Endothelial cell of hepatic sinusoid (primary cell): ENCODE results near the gene OR6S1.
"Not testable (repeated sequence)": the region's sequence is repeated elsewhere in the genome, so short reads cannot be mapped to it uniquely, and the experiment has no call there.

Source experiments
- in situ Hi-C: cut with HindIII; loops from 2 replicates; pipeline ENCODE4 v1.10.0; 2017; ENCODE audit warnings: low sequenced_read_pairs

Gene OR6S1

GRCh38 chr14:20612403-20612802, 29.1 kb downstream of the OR6S1 start:
- in situ Hi-C loops: no loop called here

GRCh38 chr14:20611277-20611676, 30.2 kb downstream of the OR6S1 start:
- in situ Hi-C loops: no loop called here

- in situ Hi-C loops: no loop called here
Observed at GRCh38 chr14:20610002-20610765, 31.3 kb downstream of the OR6S1 start.

- in situ Hi-C loops: no loop called here
Observed at GRCh38 chr14:20609215-20610001, 32.1 kb downstream of the OR6S1 start.

GRCh38 chr14:20608383-20609110, 32.9 kb downstream of the OR6S1 start:
- in situ Hi-C loops: no loop called here

GRCh38 chr14:20607617-20608016, 33.9 kb downstream of the OR6S1 start:
- in situ Hi-C loops: no loop called here

- in situ Hi-C loops: no loop called here
Observed at GRCh38 chr14:20606902-20607242, 34.6 kb downstream of the OR6S1 start.

GRCh38 chr14:20606190-20606901, 35.1 kb downstream of the OR6S1 start:
- in situ Hi-C loops: no loop called here

- in situ Hi-C loops: no loop called here
Observed at GRCh38 chr14:20603813-20604690, 37.4 kb downstream of the OR6S1 start.

- in situ Hi-C loops: no loop called here
Observed at GRCh38 chr14:20602583-20602982, 38.9 kb downstream of the OR6S1 start.

GRCh38 chr14:20601522-20601921, 40.0 kb downstream of the OR6S1 start:
- in situ Hi-C loops: no loop called here

GRCh38 chr14:20597108-20597507, 44.4 kb downstream of the OR6S1 start:
- in situ Hi-C loops: no loop called here

GRCh38 chr14:20595726-20596125, 45.8 kb downstream of the OR6S1 start:
- in situ Hi-C loops: not testable (repeated sequence)

- in situ Hi-C loops: no loop called here
Observed at GRCh38 chr14:20592574-20592973, 48.9 kb downstream of the OR6S1 start.

GRCh38 chr14:20591235-20591634, 50.3 kb downstream of the OR6S1 start, which contains the start of gene RNASE12:
TSS of gene RNASE12 (minus strand) at chr14:20591376. CDS start at chr14:20590723, 653 bp downstream.
- in situ Hi-C loops: no loop called here
